Endothelial cell of umbilical vein (primary cell): ENCODE measurements around the gene POLR1D. TPM values are rescaled to one million over a fixed set of nuclear protein-coding genes. Genes with fewer than 3 reads are reported as not detected.

Experiments
- BruUV-seq: library from RNA; stranded (reverse); fragments of 400-500 nt; replicated peaks from 2 replicates; lab custom pipeline; 2021; lab: Mats Ljungman, UMichigan
- CTCF ChIA-PET: fragments of 300-600, 350-600 bp; sonication (Branson Sonifier 250); formaldehyde crosslinking; loops from one replicate; lab custom pipeline; 2021; ENCODE audit warnings: antibody characterized with exemption, inconsistent platforms; lab: Charles Lee
- POLR2A ChIA-PET: fragments of 300-600, 350-600 bp; sonication (Branson Sonifier 250); formaldehyde crosslinking; loops from one replicate; lab custom pipeline; 2021; ENCODE audit warnings: antibody characterized with exemption, inconsistent platforms; lab: Charles Lee
- DNase-seq: peaks from one replicate; pipeline ENCODE4 v3.0.0-alpha.2; 2011; ENCODE audit warnings: low read depth, low spot score
- FAIRE-seq: peaks from 2 replicates; lab custom pipeline; 2011; peaks lifted over from hg19 to GRCh38; lab: Jason Lieb, UNC
- H2AFZ ChIP-seq: 2 replicates; pipeline ENCODE4 v1.6.0; 2012; ENCODE audit warnings: low read depth, low read length, control low read depth, inconsistent platforms
- H3K27ac ChIP-seq: 2 replicates; pipeline ENCODE4 v1.5.1; 2011; ENCODE audit warnings: low read depth, mild to moderate bottlenecking, control low read depth, low read length, moderate library complexity; ENCODE audit not compliant: insufficient read depth
- H3K27me3 ChIP-seq, 2 experiments: 2 replicates each; pipeline versions ENCODE4 v1.6.0 to v1.6.1; 2011; ENCODE audit warnings: low read length in 2 of 2, mixed read lengths in 1 of 2; ENCODE audit not compliant: control insufficient read depth in 2 of 2, insufficient read depth in 2 of 2
- H3K36me3 ChIP-seq, 2 experiments: 2 replicates in 1 of 2; 3 replicates in 1 of 2; pipeline ENCODE4 v1.5.1; 2011; ENCODE audit warnings: low read length in 2 of 2, mild to moderate bottlenecking in 1 of 2, moderate library complexity in 1 of 2; ENCODE audit not compliant: control insufficient read depth in 2 of 2, insufficient read depth in 2 of 2; ENCODE audit errors: extremely low read depth in 1 of 2
- H3K4me1 ChIP-seq: 3 replicates; pipeline ENCODE4 v1.5.1; 2011; ENCODE audit warnings: mild to moderate bottlenecking, low read length; ENCODE audit not compliant: control insufficient read depth, insufficient read depth; ENCODE audit errors: extremely low read depth
- H3K4me2 ChIP-seq: 2 replicates; pipeline ENCODE4 v1.6.1; 2011; ENCODE audit warnings: low read length, control low read depth, mixed read lengths; ENCODE audit not compliant: insufficient read depth
- H3K4me3 ChIP-seq, 3 experiments: fragments of 200-600 bp in 1 of 3; sonication (generic), shearing (Covaris generic) in 1 of 3; replicated peaks in 1 of 3; 2 replicates each; pipeline ENCODE4 v1.5.1; 2011 to 2016; ENCODE audit warnings: control low read depth in 3 of 3, low read length in 3 of 3, mild to moderate bottlenecking in 2 of 3, inconsistent platforms in 1 of 3, low read depth in 1 of 3, moderate library complexity in 1 of 3; ENCODE audit not compliant: insufficient read depth in 1 of 3
- H3K79me2 ChIP-seq: 2 replicates; pipeline ENCODE4 v1.6.0; 2012; ENCODE audit warnings: low read length, inconsistent platforms; ENCODE audit not compliant: control insufficient read depth, insufficient read depth
- H3K9ac ChIP-seq: replicated peaks from 2 replicates; pipeline ENCODE3; 2011; ENCODE audit warnings: low read length, control low read depth; ENCODE audit not compliant: insufficient read depth; ENCODE audit errors: extremely low read depth
- H3K9me1 ChIP-seq: replicated peaks from 3 replicates; pipeline ENCODE4 v1.6.0; 2011; ENCODE audit warnings: mild to moderate bottlenecking, low read length; ENCODE audit not compliant: control insufficient read depth, insufficient read depth; ENCODE audit errors: extremely low read depth
- H3K9me3 ChIP-seq: replicated peaks from 2 replicates; pipeline ENCODE4 v1.5.1; 2012; ENCODE audit warnings: low read length, inconsistent platforms; ENCODE audit not compliant: control insufficient read depth, insufficient read depth
- H4K20me1 ChIP-seq: replicated peaks from 2 replicates; pipeline ENCODE3; 2011; ENCODE audit warnings: mild to moderate bottlenecking, low read length; ENCODE audit not compliant: control insufficient read depth, insufficient read depth; ENCODE audit errors: extremely low read depth
- CTCF ChIP-seq, 2 donors: IDR thresholded peaks; 1 replicate in 1 of 2; 2 replicates in 1 of 2; pipeline ENCODE4 v1.5.1; 2011; ENCODE audit warnings: low read length in 2 of 2, mild to moderate bottlenecking in 2 of 2, moderate library complexity in 2 of 2, control low read depth in 1 of 2, inconsistent platforms in 1 of 2, low read depth in 1 of 2; ENCODE audit not compliant: insufficient read depth in 1 of 2; ENCODE audit errors: extremely low read depth in 1 of 2
- EZH2 ChIP-seq: IDR thresholded peaks from 2 replicates; pipeline ENCODE4 v1.6.1; 2012; ENCODE audit warnings: borderline replicate concordance, low read depth, mild to moderate bottlenecking, moderate library complexity, low read length, inconsistent platforms; ENCODE audit not compliant: severe bottlenecking
- FOS ChIP-seq: IDR thresholded peaks from 2 replicates; pipeline ENCODE4 v1.6.1; 2011; ENCODE audit warnings: mild to moderate bottlenecking, low read length, moderate library complexity, borderline replicate concordance; ENCODE audit not compliant: insufficient read depth
- GATA2 ChIP-seq: IDR thresholded peaks from 2 replicates; pipeline ENCODE4 v1.7.0; 2011; ENCODE audit warnings: low read depth, mild to moderate bottlenecking, moderate library complexity, mixed read lengths, low read length; ENCODE audit not compliant: insufficient read length, insufficient read depth
- JUN ChIP-seq: IDR thresholded peaks from 2 replicates; pipeline ENCODE4 v1.6.1; 2011; ENCODE audit warnings: borderline replicate concordance, low read depth; ENCODE audit not compliant: insufficient read length, insufficient read depth
- MAX ChIP-seq: IDR thresholded peaks from 2 replicates; pipeline ENCODE4 v1.6.1; 2011; ENCODE audit not compliant: insufficient read depth, insufficient read length
- MYC ChIP-seq: IDR thresholded peaks from one replicate; pipeline ENCODE4 v1.6.1; 2011; ENCODE audit warnings: mild to moderate bottlenecking, low read depth, low read length
- POLR2A ChIP-seq: IDR thresholded peaks from 2 replicates; pipeline ENCODE4 v1.6.1; 2012; ENCODE audit warnings: low read depth, mild to moderate bottlenecking, control low read depth, low read length
- POLR2AphosphoS5 ChIP-seq: IDR thresholded peaks from 2 replicates; pipeline ENCODE4 v1.6.1; 2012; ENCODE audit warnings: low read depth, mild to moderate bottlenecking, control low read depth, low read length, moderate library complexity; ENCODE audit not compliant: insufficient read depth
- dilution Hi-C: fragments of 300-500 bp; cut with MboI; formaldehyde crosslinking; loops from one replicate; pipeline ENCODE4 v1.15.0; 2019; ENCODE audit warnings: low sequenced_read_pairs; ENCODE audit not compliant: extremely low pct_ligation_motif_present
- intact Hi-C: fragments of 100-400 bp; cut with micrococcal nuclease; formaldehyde crosslinking; loops from one replicate; pipeline ENCODE4 v1.10.0; 2022
- polyA plus RNA-seq, 4 experiments: library from polyadenylated mRNA; depleted of rRNA in 3 of 4; stranded (reverse) in 3 of 4; unstranded in 1 of 4; fragments of >200 nt; gene quantifications; 2 replicates each; pipeline versions ENCODE4 v1.2.1 to v1.2.3, GENCODE V29; 2011 to 2012; ENCODE audit warnings: missing spikeins in 1 of 4
- total RNA-seq: library from RNA; stranded (reverse); gene quantifications from 2 replicates; pipeline ENCODE4 v1.2.3, GENCODE V29; 2021

The POLR1D gene
- total and polyA plus RNA-seq, 2 donors (not counting 3 experiments of a cell fraction or from before 2014, with no cell fraction given) = 90.7 to 111 TPM

GRCh38 chr13:27638521-27638920, 16.8 kb downstream of the POLR1D start:
- Histone ChIP-seq H3K79me2 (peaks cover 20% of the 10 kb centered on the region), H2AFZ (no peak overlapping the region), H3K4me1 (peaks cover 23% of the 10 kb centered on the region), H3K36me3 (no peaks in the 10 kb centered on the region), H3K27ac (no peak overlapping the region), H4K20me1 (peaks cover 2% of the 10 kb centered on the region), H3K27me3 (no peaks in the 10 kb centered on the region), H3K9ac (no peak overlapping the region), H3K4me2 (peak overlapping the region; percentile 42), H3K9me1 (no peaks in the 10 kb centered on the region), H3K4me3 (no peak overlapping the region), H3K9me3 (no peaks in the 10 kb centered on the region)
- BruUV-seq = no TSS peak
- POLR2A ChIA-PET = interaction anchor here (0.5 to 1.0 kb wide), 2 partner anchors 11 to 18 kb away, joined by 3 read pairs; partner anchors contain the start of gene LNX2
- TF ChIP-seq GATA2 (no peak), MYC (no peak), FOS (no peak), JUN (no peak), POLR2AphosphoS5 (no peak), CTCF (IDR thresholded peaks at IDR 0.05; ENCODE audit: extremely low read depth in 1 of 2, insufficient read depth in 1 of 2, low read depth in 1 of 2, low read length in 2 of 2) (no peak), POLR2A (no peak), MAX (no peak), EZH2 (no peak)
- intact Hi-C loops = no loop called here
- dilution Hi-C loops = no loop called here
- CTCF ChIA-PET = interaction anchor here (0.7 to 2.0 kb wide), 11 partner anchors 10 to 188 kb away, joined by 3 to 10 read pairs (median 3); partner anchors contain the start of genes LNX2 and POLR1D
- DNase-seq (peak; percentile 42), FAIRE-seq (no peak)
